SK-N-MC (cell line): ENCODE data around the gene CSNK1G1.

Experiments
- EZH2 ChIP-seq: fragments of 200-600 bp; sonication (generic); IDR thresholded peaks from one replicate; pipeline ENCODE4 v1.6.1; 2017; ENCODE audit warnings: antibody characterized with exemption
- FOXP2 ChIP-seq: optimal IDR thresholded peaks from 2 replicates; pipeline ENCODE3; 2011; ENCODE audit warnings: mild to moderate bottlenecking, moderate library complexity; ENCODE audit not compliant: insufficient read depth; ENCODE audit errors: extremely low read length, control extremely low read depth
- POLR2AphosphoS5 ChIP-seq: IDR thresholded peaks from 2 replicates; pipeline ENCODE4 v1.6.1; 2012; ENCODE audit warnings: mild to moderate bottlenecking, low read depth, low read length, borderline replicate concordance

- TF ChIP-seq EZH2 (no peak), POLR2AphosphoS5 (no peak), FOXP2 (no peak)
Measured at GRCh38 chr15:64343841-64344240, 12.1 kb downstream of the CSNK1G1 start.
